Measurements from ENCODE around the gene SLC22A23.

SLC22A23 gene

DNA sequence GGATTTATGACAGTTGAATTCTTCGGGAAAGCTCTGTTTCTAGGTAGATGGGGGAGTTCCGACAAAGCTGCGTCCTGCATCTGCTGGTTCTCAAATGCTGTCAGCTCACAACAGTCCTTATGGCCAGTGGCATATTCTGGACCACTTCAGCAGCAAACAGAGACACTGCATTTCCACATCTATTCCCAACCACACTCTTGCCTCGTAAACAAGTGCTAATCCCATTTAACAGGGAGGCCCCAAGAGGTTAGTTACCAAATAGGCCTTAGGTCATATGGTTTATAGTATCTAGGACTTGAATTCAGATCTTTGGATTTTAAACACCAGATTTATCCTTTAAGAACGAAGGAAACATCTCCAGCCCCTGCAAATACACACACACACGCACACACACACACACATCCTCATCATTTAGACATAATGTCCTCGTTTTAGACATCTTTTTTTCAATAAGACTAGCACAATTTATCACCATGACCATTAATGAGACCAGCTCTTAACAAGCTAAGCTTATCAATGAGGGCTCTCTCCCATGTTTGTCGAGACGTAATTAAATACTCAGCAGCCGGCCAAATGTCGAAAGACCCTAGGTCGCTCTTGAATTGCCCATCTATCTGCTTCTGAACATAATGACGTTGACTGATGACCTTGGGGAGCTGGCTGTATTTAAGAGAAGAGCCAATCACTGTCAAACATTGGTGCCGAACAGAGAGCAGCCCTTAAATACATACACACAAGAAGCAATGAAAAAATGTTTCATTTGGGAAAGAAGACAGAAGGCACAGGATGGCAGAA, 113.6 kb downstream of the SLC22A23 start (continued):
- TF ChIP-seq ZNF561 (tag by site-specific recombination; IDR thresholded peaks at IDR 0.05; ENCODE audit: borderline replicate concordance) (no peak), ZNF768 (tag by site-specific recombination; IDR thresholded peaks at IDR 0.05) (no peak), ZSCAN23 (tag by site-specific recombination; IDR thresholded peaks at IDR 0.05) (no peak), GLIS2 (tag by site-specific recombination; IDR thresholded peaks at IDR 0.05) (no peak), ZNF214 (tag by site-specific recombination; IDR thresholded peaks at IDR 0.05; ENCODE audit: borderline replicate concordance) (no peak), ZNF544 (tag by site-specific recombination; IDR thresholded peaks at IDR 0.05) (no peak), ZNF785 (tag by site-specific recombination; IDR thresholded peaks at IDR 0.05) (no peak), PRDM1 (tag by site-specific recombination; IDR thresholded peaks at IDR 0.05) (no peak), ZNF155 (tag by site-specific recombination; IDR thresholded peaks at IDR 0.05) (no peak), IKZF3 (tag by site-specific recombination; IDR thresholded peaks at IDR 0.05) (peak; percentile 19; the same call in 1 of the 2 replicates), ZNF654 (tag by site-specific recombination; IDR thresholded peaks at IDR 0.05; ENCODE audit: low read depth) (no peak), ZNF302 (tag by site-specific recombination; IDR thresholded peaks at IDR 0.05; ENCODE audit: low read depth) (no peak), ZEB2 (tag by site-specific recombination; IDR thresholded peaks at IDR 0.05) (peak; percentile 44; the same call in 1 of the 2 replicates), ZNF660 (tag by site-specific recombination; IDR thresholded peaks at IDR 0.05) (no peak), MYNN (tag by site-specific recombination; IDR thresholded peaks at IDR 0.05; ENCODE audit: borderline replicate concordance) (no peak), TRIM28 (IDR thresholded peaks at IDR 0.05; ENCODE audit: borderline replicate concordance, low read length) (0 out of 2 replicates have a peak, but pooled peaks have one; percentile 32), ZNF10 (tag by site-specific recombination; IDR thresholded peaks at IDR 0.05) (no peak), ZNF571 (tag by site-specific recombination; IDR thresholded peaks at IDR 0.05) (no peak)
- TF ChIP-seq, protein P1, sequence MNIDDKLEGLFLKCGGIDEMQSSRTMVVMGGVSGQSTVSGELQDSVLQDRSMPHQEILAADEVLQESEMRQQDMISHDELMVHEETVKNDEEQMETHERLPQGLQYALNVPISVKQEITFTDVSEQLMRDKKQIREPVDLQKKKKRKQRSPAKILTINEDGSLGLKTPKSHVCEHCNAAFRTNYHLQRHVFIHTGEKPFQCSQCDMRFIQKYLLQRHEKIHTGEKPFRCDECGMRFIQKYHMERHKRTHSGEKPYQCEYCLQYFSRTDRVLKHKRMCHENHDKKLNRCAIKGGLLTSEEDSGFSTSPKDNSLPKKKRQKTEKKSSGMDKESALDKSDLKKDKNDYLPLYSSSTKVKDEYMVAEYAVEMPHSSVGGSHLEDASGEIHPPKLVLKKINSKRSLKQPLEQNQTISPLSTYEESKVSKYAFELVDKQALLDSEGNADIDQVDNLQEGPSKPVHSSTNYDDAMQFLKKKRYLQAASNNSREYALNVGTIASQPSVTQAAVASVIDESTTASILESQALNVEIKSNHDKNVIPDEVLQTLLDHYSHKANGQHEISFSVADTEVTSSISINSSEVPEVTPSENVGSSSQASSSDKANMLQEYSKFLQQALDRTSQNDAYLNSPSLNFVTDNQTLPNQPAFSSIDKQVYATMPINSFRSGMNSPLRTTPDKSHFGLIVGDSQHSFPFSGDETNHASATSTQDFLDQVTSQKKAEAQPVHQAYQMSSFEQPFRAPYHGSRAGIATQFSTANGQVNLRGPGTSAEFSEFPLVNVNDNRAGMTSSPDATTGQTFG (tag by site-specific recombination; IDR thresholded peaks at IDR 0.05; ENCODE audit: borderline replicate concordance): no peak
- TF ChIP-seq, protein P2, sequence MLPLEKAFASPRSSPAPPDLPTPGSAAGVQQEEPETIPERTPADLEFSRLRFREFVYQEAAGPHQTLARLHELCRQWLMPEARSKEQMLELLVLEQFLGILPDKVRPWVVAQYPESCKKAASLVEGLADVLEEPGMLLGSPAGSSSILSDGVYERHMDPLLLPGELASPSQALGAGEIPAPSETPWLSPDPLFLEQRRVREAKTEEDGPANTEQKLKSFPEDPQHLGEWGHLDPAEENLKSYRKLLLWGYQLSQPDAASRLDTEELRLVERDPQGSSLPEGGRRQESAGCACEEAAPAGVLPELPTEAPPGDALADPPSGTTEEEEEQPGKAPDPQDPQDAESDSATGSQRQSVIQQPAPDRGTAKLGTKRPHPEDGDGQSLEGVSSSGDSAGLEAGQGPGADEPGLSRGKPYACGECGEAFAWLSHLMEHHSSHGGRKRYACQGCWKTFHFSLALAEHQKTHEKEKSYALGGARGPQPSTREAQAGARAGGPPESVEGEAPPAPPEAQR (tag by site-specific recombination; IDR thresholded peaks at IDR 0.05): no peak
- TF ChIP-seq, protein P3, sequence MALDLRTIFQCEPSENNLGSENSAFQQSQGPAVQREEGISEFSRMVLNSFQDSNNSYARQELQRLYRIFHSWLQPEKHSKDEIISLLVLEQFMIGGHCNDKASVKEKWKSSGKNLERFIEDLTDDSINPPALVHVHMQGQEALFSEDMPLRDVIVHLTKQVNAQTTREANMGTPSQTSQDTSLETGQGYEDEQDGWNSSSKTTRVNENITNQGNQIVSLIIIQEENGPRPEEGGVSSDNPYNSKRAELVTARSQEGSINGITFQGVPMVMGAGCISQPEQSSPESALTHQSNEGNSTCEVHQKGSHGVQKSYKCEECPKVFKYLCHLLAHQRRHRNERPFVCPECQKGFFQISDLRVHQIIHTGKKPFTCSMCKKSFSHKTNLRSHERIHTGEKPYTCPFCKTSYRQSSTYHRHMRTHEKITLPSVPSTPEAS (tag by site-specific recombination; IDR thresholded peaks at IDR 0.05): peak; percentile 55; the same call in 1 of the 2 replicates
- TF ChIP-seq, protein P4, sequence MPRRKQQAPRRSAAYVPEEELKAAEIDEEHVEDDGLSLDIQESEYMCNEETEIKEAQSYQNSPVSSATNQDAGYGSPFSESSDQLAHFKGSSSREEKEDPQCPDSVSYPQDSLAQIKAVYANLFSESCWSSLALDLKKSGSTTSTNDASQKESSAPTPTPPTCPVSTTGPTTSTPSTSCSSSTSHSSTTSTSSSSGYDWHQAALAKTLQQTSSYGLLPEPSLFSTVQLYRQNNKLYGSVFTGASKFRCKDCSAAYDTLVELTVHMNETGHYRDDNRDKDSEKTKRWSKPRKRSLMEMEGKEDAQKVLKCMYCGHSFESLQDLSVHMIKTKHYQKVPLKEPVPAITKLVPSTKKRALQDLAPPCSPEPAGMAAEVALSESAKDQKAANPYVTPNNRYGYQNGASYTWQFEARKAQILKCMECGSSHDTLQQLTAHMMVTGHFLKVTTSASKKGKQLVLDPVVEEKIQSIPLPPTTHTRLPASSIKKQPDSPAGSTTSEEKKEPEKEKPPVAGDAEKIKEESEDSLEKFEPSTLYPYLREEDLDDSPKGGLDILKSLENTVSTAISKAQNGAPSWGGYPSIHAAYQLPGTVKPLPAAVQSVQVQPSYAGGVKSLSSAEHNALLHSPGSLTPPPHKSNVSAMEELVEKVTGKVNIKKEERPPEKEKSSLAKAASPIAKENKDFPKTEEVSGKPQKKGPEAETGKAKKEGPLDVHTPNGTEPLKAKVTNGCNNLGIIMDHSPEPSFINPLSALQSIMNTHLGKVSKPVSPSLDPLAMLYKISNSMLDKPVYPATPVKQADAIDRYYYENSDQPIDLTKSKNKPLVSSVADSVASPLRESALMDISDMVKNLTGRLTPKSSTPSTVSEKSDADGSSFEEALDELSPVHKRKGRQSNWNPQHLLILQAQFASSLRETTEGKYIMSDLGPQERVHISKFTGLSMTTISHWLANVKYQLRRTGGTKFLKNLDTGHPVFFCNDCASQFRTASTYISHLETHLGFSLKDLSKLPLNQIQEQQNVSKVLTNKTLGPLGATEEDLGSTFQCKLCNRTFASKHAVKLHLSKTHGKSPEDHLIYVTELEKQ (tag by site-specific recombination; IDR thresholded peaks at IDR 0.05; ENCODE audit: borderline replicate concordance): no peak
